ENCODE results near the gene CEP85L. TPM values are rescaled to one million over a fixed set of nuclear protein-coding genes. Genes with fewer than 3 reads are reported as not detected.

Gene CEP85L
- total and polyA plus RNA-seq, 10 donors = 6.3 to 46.5 (median 30.7) TPM

- 92 to 98% (median 96%) methylated on average over 1 of the region's 1 CpG for WGBS, 5 donors
These were observed 143.8 kb downstream of the CEP85L start for GRCh38 chr6:118507636-118508035.

GRCh38 chr6:118506071-118506638 lies 145.2 kb downstream of the CEP85L start:
- no peak overlapping the region for H3K27ac ChIP-seq
- 89 to 93% (median 92%) methylated on average over 5 of the region's 5 CpGs for WGBS, 5 donors
- DNase-seq = no peak
- peaks cover 0 to 42% (median 12%) of the 10 kb centered on the region in 6 donors for H3K36me3 ChIP-seq
- intact Hi-C loops (cut with DNase I; ENCODE audit: low total_unique reads) = no loop called here
- no peak overlapping the region for H3K4me3 ChIP-seq
- H3K9me3 ChIP-seq = peaks cover 0 to 7% (median 0%) of the 10 kb centered on the region in 8 donors
- H3K4me1 ChIP-seq = no peaks in the 10 kb centered on the region
- H3K27me3 ChIP-seq (replicated peaks in 1 of 7) = no peaks in the 10 kb centered on the region
- TF ChIP-seq CTCF (IDR thresholded peaks at IDR 0.05 in 8 of 11, conservative IDR thresholded peaks at IDR 0.05 in 3 of 11) (no peak), POLR2AphosphoS5 (IDR thresholded peaks at IDR 0.05) (no peak), POLR2A (IDR thresholded peaks at IDR 0.05) (no peak)

More at GRCh38 chr6:118507636-118508035, 143.8 kb downstream of the CEP85L start:
- Histone ChIP-seq H3K27ac (no peak overlapping the region), H3K4me1 (no peaks in the 10 kb centered on the region), H3K27me3 (replicated peaks in 1 of 7) (no peaks in the 10 kb centered on the region), H3K36me3 (peaks cover 0 to 32% (median 12%) of the 10 kb centered on the region in 6 donors), H3K9me3 (peaks cover 0 to 7% (median 0%) of the 10 kb centered on the region in 8 donors), H3K4me3 (no peak overlapping the region)
- no peak for TF ChIP-seq POLR2AphosphoS5 (IDR thresholded peaks at IDR 0.05)
- no peak for TF ChIP-seq POLR2A (IDR thresholded peaks at IDR 0.05)
- TF ChIP-seq CTCF (IDR thresholded peaks at IDR 0.05 in 8 of 11, conservative IDR thresholded peaks at IDR 0.05 in 3 of 11) = no peak
- no peak for DNase-seq
- intact Hi-C loops (cut with DNase I; ENCODE audit: low total_unique reads) = no loop called here

GRCh38 chr6:118505656-118506055 lies 145.7 kb downstream of the CEP85L start:
- H3K36me3 ChIP-seq = peaks cover 0 to 42% (median 13%) of the 10 kb centered on the region in 6 donors
- no peak overlapping the region for H3K27ac ChIP-seq
- H3K9me3 ChIP-seq = peaks cover 0 to 7% (median 0%) of the 10 kb centered on the region in 8 donors
- no peaks in the 10 kb centered on the region for H3K27me3 ChIP-seq (replicated peaks in 1 of 7)
- TF ChIP-seq CTCF (IDR thresholded peaks at IDR 0.05 in 8 of 11, conservative IDR thresholded peaks at IDR 0.05 in 3 of 11) (no peak), POLR2A (IDR thresholded peaks at IDR 0.05) (no peak), POLR2AphosphoS5 (IDR thresholded peaks at IDR 0.05) (no peak)
- 92 to 99% (median 96%) methylated on average over 2 of the region's 2 CpGs for WGBS, 5 donors
- H3K4me3 ChIP-seq = no peak overlapping the region
- no peaks in the 10 kb centered on the region for H3K4me1 ChIP-seq
- no peak for DNase-seq
- intact Hi-C loops (cut with DNase I; ENCODE audit: low total_unique reads) = no loop called here

GRCh38 chr6:118504611-118505010 lies 146.8 kb downstream of the CEP85L start:
- WGBS, 5 donors = 78 to 100% (median 92%) methylated on average over 2 of the region's 2 CpGs
- H3K36me3 ChIP-seq = peaks cover 0 to 47% (median 13%) of the 10 kb centered on the region in 6 donors
- TF ChIP-seq CTCF (IDR thresholded peaks at IDR 0.05 in 8 of 11, conservative IDR thresholded peaks at IDR 0.05 in 3 of 11) (no peak), POLR2AphosphoS5 (IDR thresholded peaks at IDR 0.05) (no peak), POLR2A (IDR thresholded peaks at IDR 0.05) (no peak)
- peaks cover 0 to 13% (median 0%) of the 10 kb centered on the region in 8 donors for H3K9me3 ChIP-seq
- intact Hi-C loops (cut with DNase I; ENCODE audit: low total_unique reads) = no loop called here
- no peaks in the 10 kb centered on the region for H3K27me3 ChIP-seq (replicated peaks in 1 of 7)
- no peak overlapping the region for H3K4me3 ChIP-seq
- no peak overlapping the region for H3K27ac ChIP-seq
- no peaks in the 10 kb centered on the region for H3K4me1 ChIP-seq
- DNase-seq = no peak
